Measurements from ENCODE around the gene SYT8. TPM values are rescaled to one million over a fixed set of nuclear protein-coding genes. Genes with fewer than 3 reads are reported as not detected.

Gene SYT8
- polyA plus RNA-seq, 1 experiment = not detected

DNA sequence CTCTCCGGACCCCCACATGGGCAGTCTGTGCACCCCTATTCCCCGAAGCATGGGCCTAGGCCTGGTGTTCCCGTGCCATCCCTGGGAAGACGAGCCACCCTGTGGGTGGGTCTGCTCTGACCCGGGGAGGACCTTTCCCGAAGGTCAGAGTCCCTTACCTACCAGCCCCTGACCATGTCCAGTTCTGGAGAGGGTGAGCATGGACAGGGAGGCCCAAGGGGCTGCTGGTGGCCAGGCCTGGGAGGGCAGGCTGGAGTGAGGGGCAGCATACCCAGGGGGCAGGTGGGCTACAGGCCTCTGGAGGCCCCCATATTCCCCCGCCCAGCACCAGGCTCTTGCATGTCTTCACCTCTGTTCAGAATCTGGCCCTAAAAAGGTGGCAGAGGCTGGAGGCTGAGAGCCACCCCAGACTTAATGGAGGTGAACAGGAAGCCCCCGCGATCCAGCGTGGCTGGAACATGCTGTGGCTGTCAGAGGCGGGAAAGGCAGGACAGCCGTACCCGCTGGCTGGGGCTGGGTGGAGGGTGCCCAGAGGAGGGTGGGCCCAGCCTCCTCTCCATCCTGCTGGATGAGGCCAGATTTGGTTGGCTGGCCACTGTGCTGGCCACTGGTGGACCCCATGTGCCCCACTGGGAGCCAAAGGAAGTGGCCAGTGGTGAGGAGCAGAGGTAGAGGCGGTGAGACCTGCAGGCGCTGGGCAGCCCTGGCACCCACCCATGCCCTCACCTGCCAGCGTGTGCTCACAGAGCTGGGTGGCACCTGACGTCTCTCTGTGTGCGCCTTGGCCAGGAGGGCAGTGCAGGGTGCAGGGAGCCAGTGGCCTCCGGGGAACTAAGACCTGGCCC, 11.2 kb upstream of the SYT8 start:
- Histone ChIP-seq H3K36me3 (ENCODE audit: control insufficient read depth, insufficient read depth, low read length) (no peaks in the 10 kb centered on the region), H3K27me3 (ENCODE audit: control insufficient read depth, insufficient read depth, low read length) (no peaks in the 10 kb centered on the region), H3K4me3 (ENCODE audit: low read depth, low read length) (no peak overlapping the region)
- ChIA-PET POLR2A (no interaction called here), CTCF (interaction anchor here (0.8 to 3.7 kb wide), 4 partner anchors 9 to 340 kb away, joined by 3 to 23 read pairs (median 6); partner anchors contain the start of gene TNNI2)
- TF ChIP-seq, protein P1, sequence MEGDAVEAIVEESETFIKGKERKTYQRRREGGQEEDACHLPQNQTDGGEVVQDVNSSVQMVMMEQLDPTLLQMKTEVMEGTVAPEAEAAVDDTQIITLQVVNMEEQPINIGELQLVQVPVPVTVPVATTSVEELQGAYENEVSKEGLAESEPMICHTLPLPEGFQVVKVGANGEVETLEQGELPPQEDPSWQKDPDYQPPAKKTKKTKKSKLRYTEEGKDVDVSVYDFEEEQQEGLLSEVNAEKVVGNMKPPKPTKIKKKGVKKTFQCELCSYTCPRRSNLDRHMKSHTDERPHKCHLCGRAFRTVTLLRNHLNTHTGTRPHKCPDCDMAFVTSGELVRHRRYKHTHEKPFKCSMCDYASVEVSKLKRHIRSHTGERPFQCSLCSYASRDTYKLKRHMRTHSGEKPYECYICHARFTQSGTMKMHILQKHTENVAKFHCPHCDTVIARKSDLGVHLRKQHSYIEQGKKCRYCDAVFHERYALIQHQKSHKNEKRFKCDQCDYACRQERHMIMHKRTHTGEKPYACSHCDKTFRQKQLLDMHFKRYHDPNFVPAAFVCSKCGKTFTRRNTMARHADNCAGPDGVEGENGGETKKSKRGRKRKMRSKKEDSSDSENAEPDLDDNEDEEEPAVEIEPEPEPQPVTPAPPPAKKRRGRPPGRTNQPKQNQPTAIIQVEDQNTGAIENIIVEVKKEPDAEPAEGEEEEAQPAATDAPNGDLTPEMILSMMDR (IDR thresholded peaks at IDR 0.05; ENCODE audit: insufficient read depth, low read depth, low read length) = no peak
- DNase-seq (ENCODE audit: low read depth) = no peak

DNA sequence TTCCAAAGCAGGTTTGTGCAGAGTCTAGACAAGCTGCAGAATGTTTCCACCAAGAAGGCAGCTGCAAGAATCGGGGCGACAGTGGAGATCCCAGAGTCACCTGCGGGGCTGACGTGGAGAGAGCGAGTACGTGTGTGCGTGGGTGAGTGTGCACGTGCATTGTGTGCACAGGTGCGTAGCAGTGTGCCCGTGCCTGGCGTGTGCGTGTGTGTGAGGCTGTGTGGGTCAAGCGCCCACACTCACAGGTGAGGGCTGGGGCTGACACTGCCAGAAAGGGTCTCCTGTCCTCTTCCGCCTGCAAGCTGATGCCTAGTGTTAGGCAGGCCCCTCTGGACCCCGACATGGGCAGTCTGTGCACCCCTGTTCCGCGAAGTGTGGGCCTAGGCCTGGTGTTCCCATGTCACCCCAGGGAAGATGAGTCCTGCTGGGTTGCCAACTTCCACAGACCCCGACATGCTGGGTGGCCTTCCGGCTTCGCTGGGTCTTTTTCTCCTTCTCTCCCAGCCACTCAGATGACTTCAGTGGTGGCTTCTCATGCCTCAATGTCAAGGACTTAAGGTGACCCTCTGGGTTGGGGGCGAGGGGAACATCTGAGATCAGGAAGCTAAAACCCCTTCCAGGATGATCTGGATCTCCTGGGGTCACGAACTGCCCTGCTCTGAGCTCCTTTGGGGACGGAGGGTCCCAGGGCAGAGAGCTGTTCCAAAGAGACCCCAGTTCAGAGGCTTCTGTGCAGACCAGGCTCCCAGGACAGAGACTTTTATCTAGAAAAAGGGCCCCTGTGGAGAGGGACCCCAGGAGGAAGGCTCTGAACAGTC, 10.4 kb upstream of the SYT8 start:
- H3K4me3 ChIP-seq (ENCODE audit: low read depth, low read length) = no peak overlapping the region
- CTCF ChIA-PET = interaction anchor here (0.8 to 13.1 kb wide), 2 partner anchors 132 to 339 kb away, joined by 3 to 510 read pairs; no protein-coding TSS in a partner anchor
- POLR2A ChIA-PET = no interaction called here
- no peaks in the 10 kb centered on the region for H3K36me3 ChIP-seq (ENCODE audit: control insufficient read depth, insufficient read depth, low read length)
- no peak for DNase-seq (ENCODE audit: low read depth)
- no peaks in the 10 kb centered on the region for H3K27me3 ChIP-seq (ENCODE audit: control insufficient read depth, insufficient read depth, low read length)
- TF ChIP-seq, protein P1 (IDR thresholded peaks at IDR 0.05; ENCODE audit: insufficient read depth, low read depth, low read length) = no peak

DNA sequence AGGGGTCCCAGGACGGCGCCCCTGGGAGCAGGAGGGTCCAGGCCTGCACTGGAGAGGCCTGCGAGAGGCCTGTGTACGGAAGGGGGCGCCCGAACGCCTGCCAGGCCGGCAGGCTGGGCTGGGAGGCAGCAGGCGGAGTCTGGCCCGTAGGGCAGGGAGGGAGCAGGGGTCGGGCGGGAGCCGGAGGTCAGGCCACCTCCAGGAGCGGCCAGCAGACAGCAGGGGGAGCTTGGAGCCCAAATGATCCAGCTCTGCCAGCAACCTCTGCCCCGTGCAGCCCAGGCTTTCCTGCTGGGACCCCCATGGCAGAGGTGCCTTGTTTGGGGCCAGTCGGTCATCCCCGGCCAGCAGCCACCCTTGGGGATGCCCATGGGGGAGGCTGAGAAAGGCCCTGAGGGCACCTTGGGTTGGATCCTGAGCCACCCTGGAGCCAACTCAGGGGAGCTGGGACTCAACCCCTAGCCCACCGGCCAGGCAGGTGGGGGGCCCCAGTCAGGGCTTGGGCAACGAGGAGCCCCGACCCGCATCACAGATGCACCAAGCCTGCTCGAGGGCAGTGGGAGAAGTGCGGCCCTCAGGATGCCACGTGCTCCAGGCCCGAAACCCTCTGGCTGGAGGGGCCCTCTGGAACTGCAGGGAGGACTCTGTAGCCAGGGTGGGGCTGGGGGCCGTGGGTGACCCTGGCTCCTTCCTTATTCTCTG, 9.6 kb upstream of the SYT8 start:
- Histone ChIP-seq H3K27me3 (ENCODE audit: control insufficient read depth, insufficient read depth, low read length) (no peaks in the 10 kb centered on the region), H3K4me3 (ENCODE audit: low read depth, low read length) (no peak overlapping the region), H3K36me3 (ENCODE audit: control insufficient read depth, insufficient read depth, low read length) (no peaks in the 10 kb centered on the region)
- TF ChIP-seq, protein P1 (IDR thresholded peaks at IDR 0.05; ENCODE audit: insufficient read depth, low read depth, low read length) = no peak
- ChIA-PET POLR2A (no interaction called here), CTCF (interaction anchor here (13.1 kb wide), 1 partner anchor 133 kb away, joined by 510 read pairs; no protein-coding TSS in a partner anchor)
- DNase-seq (ENCODE audit: low read depth) = no peak

DNA sequence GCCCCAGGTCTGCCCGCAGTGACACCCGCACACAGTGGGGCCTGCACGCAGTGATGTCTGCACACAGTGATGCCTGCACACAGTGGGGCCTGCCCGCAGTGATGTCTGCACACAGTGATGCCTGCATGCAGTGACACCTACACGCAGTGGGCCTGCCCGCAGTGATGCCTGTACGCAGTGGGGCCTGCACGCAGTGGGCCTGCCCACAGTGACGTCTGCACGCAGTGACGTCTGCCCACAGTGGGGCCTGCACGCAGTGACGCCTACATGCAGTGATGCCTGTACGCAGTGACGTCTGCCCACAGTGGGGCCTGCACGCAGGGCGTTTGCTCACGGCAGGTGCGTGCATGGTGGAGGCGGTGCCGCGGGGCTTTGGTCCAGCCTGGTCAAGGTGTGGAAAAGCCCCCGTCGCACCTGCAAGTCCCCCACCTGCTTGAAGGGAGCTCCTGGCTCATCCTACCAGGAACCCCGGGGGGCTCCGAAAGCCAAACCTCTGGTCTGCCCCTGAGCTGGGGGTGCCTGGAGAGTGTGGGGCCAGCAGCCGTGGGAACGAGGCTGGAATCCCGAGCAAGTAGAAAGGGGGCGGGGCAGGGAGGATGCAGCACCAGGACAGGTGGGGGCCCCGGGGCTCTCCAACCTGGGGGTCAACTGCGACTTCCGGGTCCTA, 8.9 kb upstream of the SYT8 start:
- H3K4me3 ChIP-seq (ENCODE audit: low read depth, low read length) = no peak overlapping the region
- H3K36me3 ChIP-seq (ENCODE audit: control insufficient read depth, insufficient read depth, low read length) = no peaks in the 10 kb centered on the region
- ChIA-PET POLR2A (no interaction called here), CTCF (interaction anchor here (1.2 to 13.1 kb wide), 2 partner anchors 134 to 176 kb away, joined by 4 to 510 read pairs; no protein-coding TSS in a partner anchor)
- no peak for DNase-seq (ENCODE audit: low read depth)
- TF ChIP-seq, protein P1 (IDR thresholded peaks at IDR 0.05; ENCODE audit: insufficient read depth, low read depth, low read length) = no peak
- no peaks in the 10 kb centered on the region for H3K27me3 ChIP-seq (ENCODE audit: control insufficient read depth, insufficient read depth, low read length)

All from BJ (cell line).